DND-41 (cell line): ENCODE results near the gene GNAO1.

Experiments
- ATAC-seq: fragments of 200-7000 bp; cut with Tn5 transposase; 3 replicates; pipeline ENCODE4 v1.9.1; 2021; ENCODE audit warnings: low read depth; ENCODE audit not compliant: insufficient read depth
- DNase-seq: peaks from one replicate; pipeline ENCODE4 v3.0.0-alpha.2; 2020
- H2AFZ ChIP-seq: 2 replicates; pipeline ENCODE4 v1.6.0; 2012; ENCODE audit warnings: low read depth, low read length
- H3K27ac ChIP-seq: 2 replicates; pipeline ENCODE4 v1.5.1; 2012; ENCODE audit warnings: low read length, inconsistent platforms
- H3K27me3 ChIP-seq: fragments of 200-600 bp; sonication (generic); 2 replicates; pipeline ENCODE4 v1.6.0; 2012; ENCODE audit warnings: low read length, mild to moderate bottlenecking, inconsistent platforms; ENCODE audit not compliant: insufficient read depth, poor library complexity
- H3K36me3 ChIP-seq: 2 replicates; pipeline ENCODE4 v1.5.1; 2012; ENCODE audit warnings: low read length, inconsistent platforms; ENCODE audit not compliant: insufficient read depth
- H3K4me1 ChIP-seq: 2 replicates; pipeline ENCODE4 v1.5.1; 2012; ENCODE audit warnings: mild to moderate bottlenecking, low read length; ENCODE audit not compliant: insufficient read depth
- H3K4me2 ChIP-seq: 2 replicates; pipeline ENCODE4 v1.6.0; 2012; ENCODE audit warnings: mild to moderate bottlenecking, moderate library complexity, low read length, inconsistent platforms; ENCODE audit not compliant: insufficient read depth
- H3K4me3 ChIP-seq, 2 experiments: fragments of 200-600 bp in 1 of 2; shearing (Covaris generic) in 1 of 2; 2 replicates each; pipeline ENCODE4 v1.5.1; 2012 to 2016; ENCODE audit warnings: inconsistent platforms in 2 of 2, low read length in 2 of 2, mild to moderate bottlenecking in 2 of 2, low read depth in 1 of 2, moderate library complexity in 1 of 2
- H3K79me2 ChIP-seq: 2 replicates; pipeline ENCODE4 v1.6.0; 2012; ENCODE audit warnings: low read length, inconsistent platforms; ENCODE audit not compliant: insufficient read depth
- H3K9ac ChIP-seq: 2 replicates; pipeline ENCODE4 v1.6.0; 2012; ENCODE audit warnings: low read depth, mild to moderate bottlenecking, inconsistent platforms, low read length, moderate library complexity
- H3K9me3 ChIP-seq: 2 replicates; pipeline ENCODE4 v1.5.1; 2012; ENCODE audit warnings: low read length, moderate library complexity, mild to moderate bottlenecking, inconsistent platforms; ENCODE audit not compliant: insufficient read depth, severe bottlenecking
- H4K20me1 ChIP-seq: 2 replicates; pipeline ENCODE4 v1.6.0; 2012; ENCODE audit warnings: low read length; ENCODE audit not compliant: insufficient read depth
- EZH2 ChIP-seq: IDR thresholded peaks from 3 replicates; pipeline ENCODE4 v1.6.1; 2012; ENCODE audit warnings: borderline replicate concordance, low read depth, mild to moderate bottlenecking, moderate library complexity, low read length, inconsistent platforms; ENCODE audit not compliant: severe bottlenecking
- TF ChIP-seq, protein P1 (sequence below): IDR thresholded peaks from 2 replicates; pipeline ENCODE4 v1.5.1; 2012; ENCODE audit warnings: borderline replicate concordance, low read length, moderate library complexity, mild to moderate bottlenecking; ENCODE audit not compliant: poor library complexity, severe bottlenecking; ENCODE audit errors: extremely low read depth

GNAO1 gene

DNA sequence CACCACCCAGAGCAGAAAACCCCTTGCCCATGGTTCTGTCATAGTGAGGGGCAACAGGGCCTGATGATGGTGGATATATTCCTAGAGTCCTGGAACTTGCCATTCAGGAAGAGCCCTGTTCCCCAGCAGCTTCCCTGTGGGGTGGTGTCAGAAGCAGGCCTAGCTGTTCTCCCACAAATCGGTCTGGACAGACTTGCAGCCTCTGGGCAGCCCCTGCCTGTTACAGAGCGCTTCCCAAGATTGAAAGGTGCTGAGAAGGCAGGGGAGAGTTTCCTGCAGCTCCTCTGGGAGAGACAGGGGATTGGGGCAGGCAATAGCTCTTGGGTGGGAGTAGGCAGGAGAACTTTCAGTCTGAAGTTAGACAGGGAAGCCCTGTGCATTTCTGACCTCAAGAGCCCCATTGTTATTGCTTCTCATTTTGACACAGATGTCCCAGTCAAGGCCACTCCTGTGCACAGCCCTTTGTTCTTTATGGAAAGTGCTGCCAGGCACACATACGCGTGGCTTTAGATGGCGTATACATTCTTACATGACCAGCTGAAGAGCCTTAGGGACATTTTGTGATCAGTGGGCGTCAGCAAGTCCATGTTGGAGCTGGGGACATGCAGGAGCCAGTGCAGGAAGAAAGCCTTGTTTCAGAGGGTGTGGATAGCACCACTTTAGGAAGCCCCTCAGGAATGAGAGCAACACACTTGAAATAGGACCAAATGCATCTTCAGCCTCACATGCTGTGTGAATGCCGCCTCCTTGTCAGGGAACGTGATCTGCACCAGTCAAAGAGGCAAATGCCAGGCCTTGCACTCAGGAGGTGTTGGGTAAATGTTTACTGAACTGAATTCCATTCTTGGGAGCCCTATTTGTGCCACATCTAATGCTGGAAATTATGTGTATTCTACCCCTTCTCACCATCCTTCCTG is 67.5 kb downstream of the GNAO1 start:
- ATAC-seq (no peak), DNase-seq (no peak)
- Histone ChIP-seq H3K4me1 (peaks cover 47% of the 10 kb centered on the region), H3K27ac (peak overlapping the region; percentile 34; the same call in 1 of the 2 replicates), H3K79me2 (peaks cover 6% of the 10 kb centered on the region), H3K36me3 (no peaks in the 10 kb centered on the region), H3K9me3 (no peaks in the 10 kb centered on the region), H3K9ac (no peak overlapping the region), H2AFZ (no peak overlapping the region), H3K4me3 (no peak overlapping the region), H3K4me2 (no peak overlapping the region), H3K27me3 (no peaks in the 10 kb centered on the region), H4K20me1 (no peaks in the 10 kb centered on the region)
- no peak for TF ChIP-seq EZH2
- TF ChIP-seq, protein P1, sequence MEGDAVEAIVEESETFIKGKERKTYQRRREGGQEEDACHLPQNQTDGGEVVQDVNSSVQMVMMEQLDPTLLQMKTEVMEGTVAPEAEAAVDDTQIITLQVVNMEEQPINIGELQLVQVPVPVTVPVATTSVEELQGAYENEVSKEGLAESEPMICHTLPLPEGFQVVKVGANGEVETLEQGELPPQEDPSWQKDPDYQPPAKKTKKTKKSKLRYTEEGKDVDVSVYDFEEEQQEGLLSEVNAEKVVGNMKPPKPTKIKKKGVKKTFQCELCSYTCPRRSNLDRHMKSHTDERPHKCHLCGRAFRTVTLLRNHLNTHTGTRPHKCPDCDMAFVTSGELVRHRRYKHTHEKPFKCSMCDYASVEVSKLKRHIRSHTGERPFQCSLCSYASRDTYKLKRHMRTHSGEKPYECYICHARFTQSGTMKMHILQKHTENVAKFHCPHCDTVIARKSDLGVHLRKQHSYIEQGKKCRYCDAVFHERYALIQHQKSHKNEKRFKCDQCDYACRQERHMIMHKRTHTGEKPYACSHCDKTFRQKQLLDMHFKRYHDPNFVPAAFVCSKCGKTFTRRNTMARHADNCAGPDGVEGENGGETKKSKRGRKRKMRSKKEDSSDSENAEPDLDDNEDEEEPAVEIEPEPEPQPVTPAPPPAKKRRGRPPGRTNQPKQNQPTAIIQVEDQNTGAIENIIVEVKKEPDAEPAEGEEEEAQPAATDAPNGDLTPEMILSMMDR = no peak

DNA sequence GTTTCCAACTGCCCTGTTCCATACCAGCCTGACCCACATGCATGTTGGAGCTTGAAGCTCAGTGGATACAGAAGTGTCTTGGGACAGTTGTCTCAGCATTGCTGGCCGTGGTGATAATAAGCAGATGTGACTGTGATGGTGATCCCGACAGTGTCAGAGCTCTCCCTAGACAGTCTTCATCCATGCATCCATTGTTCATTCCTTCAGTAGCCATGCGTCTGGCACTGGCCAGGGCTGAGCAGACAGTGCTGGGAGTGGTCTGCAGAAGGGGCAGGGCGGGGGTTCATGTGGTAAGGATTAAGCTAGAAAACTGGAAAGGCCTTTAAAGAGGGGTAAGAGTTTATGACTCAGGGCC is 68.1 kb downstream of the GNAO1 start:
- TF ChIP-seq, protein P1 = no peak
- TF ChIP-seq EZH2 = no peak
- H4K20me1 ChIP-seq = no peaks in the 10 kb centered on the region
- H3K4me2 ChIP-seq = no peak overlapping the region
- ATAC-seq = no peak
- no peak overlapping the region for H3K4me3 ChIP-seq
- H3K36me3 ChIP-seq = no peaks in the 10 kb centered on the region
- DNase-seq = no peak
- H3K79me2 ChIP-seq = peaks cover 8% of the 10 kb centered on the region
- peaks cover 54% of the 10 kb centered on the region for H3K4me1 ChIP-seq
- H3K27ac ChIP-seq = no peak overlapping the region; the same call in 1 of the 2 replicates
- H3K9ac ChIP-seq = no peak overlapping the region
- H3K27me3 ChIP-seq = no peaks in the 10 kb centered on the region
- no peak overlapping the region for H2AFZ ChIP-seq
- no peaks in the 10 kb centered on the region for H3K9me3 ChIP-seq

DNA sequence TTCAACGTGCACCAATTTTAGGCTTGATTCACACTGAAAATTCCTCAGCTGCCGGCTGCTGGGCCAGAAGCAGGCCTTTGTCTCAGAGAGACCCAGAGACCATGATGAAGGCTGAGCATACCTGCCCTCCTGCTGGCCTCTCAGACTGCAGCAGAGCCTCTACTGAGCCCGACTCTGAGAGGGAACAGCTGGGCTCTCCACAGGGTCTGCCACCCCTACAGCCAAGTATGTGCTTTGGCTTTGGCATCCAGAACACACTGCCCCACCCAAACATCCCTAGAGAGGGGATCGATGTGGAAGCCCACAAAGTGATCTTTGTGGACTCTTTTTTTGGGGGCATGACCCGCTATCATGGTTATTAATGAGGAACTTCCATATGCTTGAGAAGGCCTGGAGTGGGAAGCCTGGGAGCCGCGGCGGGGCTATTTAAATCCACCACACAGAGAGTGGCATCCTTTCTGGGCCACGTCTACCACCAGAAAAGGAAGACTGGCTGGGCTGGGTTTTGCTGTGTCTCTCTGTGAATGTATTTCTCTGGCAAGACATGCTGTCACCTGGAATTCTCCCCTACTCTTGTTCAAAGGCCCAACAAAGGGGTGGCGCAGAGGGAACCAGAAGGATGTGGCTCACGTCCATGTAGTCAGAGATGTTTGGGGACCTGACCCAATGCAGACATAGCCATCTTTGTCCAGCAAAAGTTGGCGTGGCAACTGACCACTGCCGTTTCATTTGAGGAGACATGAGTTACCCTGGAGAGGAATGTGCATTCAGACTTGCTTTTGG is 69.3 kb downstream of the GNAO1 start:
- Histone ChIP-seq H3K4me2 (0 out of 2 replicates have a peak overlapping the region, but pooled peaks have one; percentile 59), H2AFZ (no peak overlapping the region), H3K79me2 (peaks cover 14% of the 10 kb centered on the region), H3K4me1 (peaks cover 64% of the 10 kb centered on the region), H4K20me1 (0 out of 2 replicates have a peak, but pooled peaks cover 2% of the 10 kb centered on the region), H3K27me3 (no peaks in the 10 kb centered on the region), H3K9me3 (no peaks in the 10 kb centered on the region), H3K9ac (peak overlapping the region; percentile 45; the same call in 1 of the 2 replicates), H3K36me3 (no peaks in the 10 kb centered on the region), H3K4me3 (no peak overlapping the region), H3K27ac (peak overlapping the region; percentile 91)
- ATAC-seq (no peak), DNase-seq (no peak)
- TF ChIP-seq, protein P1 = no peak
- TF ChIP-seq EZH2 = no peak
